GF-D8 (cell line): Measurements from ENCODE around the gene DPYD.
"Not testable (repeated sequence)": the region's sequence is repeated elsewhere in the genome, so short reads cannot be mapped to it uniquely, and the experiment has no call there.

Experiments
- DNase-seq: peaks from one replicate; lab custom pipeline; 2025; lab: John Stamatoyannopoulos, UW

Gene DPYD

GRCh38 chr1:97356309-97356708, 564.5 kb downstream of the DPYD start:
- DNase-seq: no peak

- DNase-seq: no peak
These were observed 567.9 kb downstream of the DPYD start for GRCh38 chr1:97352936-97353382.

GRCh38 chr1:97351846-97352245, 569.0 kb downstream of the DPYD start:
- no peak for DNase-seq

GRCh38 chr1:97350662-97351061, 570.2 kb downstream of the DPYD start:
- no peak for DNase-seq

- no peak for DNase-seq
These were observed 570.6 kb downstream of the DPYD start for GRCh38 chr1:97350241-97350640.

- not testable (repeated sequence) for DNase-seq
These were observed 571.0 kb downstream of the DPYD start for GRCh38 chr1:97349794-97350193.

GRCh38 chr1:97348599-97349265, 572.1 kb downstream of the DPYD start:
- no peak for DNase-seq

- DNase-seq: no peak
These were observed 579.9 kb downstream of the DPYD start for GRCh38 chr1:97340951-97341350.

GRCh38 chr1:97338347-97338746, 582.5 kb downstream of the DPYD start:
- DNase-seq: no peak

- no peak for DNase-seq
These were observed 583.4 kb downstream of the DPYD start for GRCh38 chr1:97337250-97338030.

GRCh38 chr1:97334454-97334853, 586.4 kb downstream of the DPYD start:
- DNase-seq: no peak

GRCh38 chr1:97332716-97333115, 588.1 kb downstream of the DPYD start:
- DNase-seq: no peak

- DNase-seq: no peak
These were observed 589.7 kb downstream of the DPYD start for GRCh38 chr1:97331165-97331564.

GRCh38 chr1:97314685-97315084, 606.1 kb downstream of the DPYD start:
- no peak for DNase-seq

GRCh38 chr1:97308131-97308530, 612.7 kb downstream of the DPYD start:
- no peak for DNase-seq

- DNase-seq: no peak
These were observed 613.3 kb downstream of the DPYD start for GRCh38 chr1:97307568-97307967.

- DNase-seq: no peak
These were observed 613.7 kb downstream of the DPYD start for GRCh38 chr1:97307151-97307550.

- no peak for DNase-seq
These were observed 614.3 kb downstream of the DPYD start for GRCh38 chr1:97306504-97306903.

- DNase-seq: no peak
These were observed 616.5 kb downstream of the DPYD start for GRCh38 chr1:97304366-97304765.

- DNase-seq: no peak
These were observed 621.9 kb downstream of the DPYD start for GRCh38 chr1:97298966-97299365.

GRCh38 chr1:97297611-97298010, 623.2 kb downstream of the DPYD start:
- DNase-seq: no peak

- DNase-seq: no peak
These were observed 638.9 kb downstream of the DPYD start for GRCh38 chr1:97281962-97282361.

GRCh38 chr1:97277891-97278654, 642.8 kb downstream of the DPYD start:
- no peak for DNase-seq
